H1 (cell line): ENCODE results near the gene HMCN1. TPM values are rescaled to one million over a fixed set of nuclear protein-coding genes. Genes with fewer than 3 reads are reported as not detected.

Experiments
- CTCF ChIA-PET: fragments of 300-600 bp; sonication (Branson Sonifier 250); formaldehyde crosslinking; loops from one replicate; lab custom pipeline; 2021; ENCODE audit not compliant: partially characterized antibody; lab: Charles Lee
- POLR2A ChIA-PET: fragments of 300-600 bp; sonication (Branson Sonifier 250); formaldehyde crosslinking; loops from one replicate; lab custom pipeline; 2021; ENCODE audit warnings: inconsistent platforms; ENCODE audit not compliant: partially characterized antibody; lab: Charles Lee
- DNase-seq, 2 experiments: peaks; one replicate each; pipeline versions ENCODE4 v3.0.0 to v3.0.0-alpha.2; 2010 to 2022; ENCODE audit warnings: low spot score in 2 of 2, low read depth in 1 of 2, mixed read lengths in 1 of 2
- FAIRE-seq: peaks from 2 replicates; lab custom pipeline; 2011; peaks lifted over from hg19 to GRCh38; lab: Jason Lieb, UNC
- H2AFZ ChIP-seq: 2 replicates; pipeline ENCODE4 v1.8.1; 2012; ENCODE audit warnings: low read length, inconsistent platforms
- H2AK5ac ChIP-seq: 2 replicates; pipeline ENCODE4 v1.6.1; 2013; ENCODE audit warnings: low read depth, low read length
- H2BK120ac ChIP-seq: replicated peaks from 2 replicates; pipeline ENCODE3; 2013; ENCODE audit warnings: low read depth, low read length, inconsistent platforms
- H2BK12ac ChIP-seq: 2 replicates; pipeline ENCODE4 v1.6.1; 2013; ENCODE audit warnings: low read depth, low read length
- H2BK15ac ChIP-seq: 2 replicates; pipeline ENCODE4 v1.6.1; 2013; ENCODE audit warnings: low read length
- H2BK20ac ChIP-seq: 2 replicates; pipeline ENCODE4 v1.6.1; 2013; ENCODE audit warnings: low read length
- H2BK5ac ChIP-seq: 2 replicates; pipeline ENCODE4 v1.6.1; 2013; ENCODE audit warnings: low read depth, low read length
- H3K14ac ChIP-seq: 2 replicates; pipeline ENCODE4 v1.6.1; 2013; ENCODE audit warnings: inconsistent platforms; ENCODE audit not compliant: insufficient read length
- H3K18ac ChIP-seq: 2 replicates; pipeline ENCODE4 v1.6.1; 2013; ENCODE audit warnings: low read length; ENCODE audit errors: extremely low read depth
- H3K23ac ChIP-seq: 2 replicates; pipeline ENCODE4 v1.6.1; 2013; ENCODE audit warnings: inconsistent platforms; ENCODE audit not compliant: insufficient read length
- H3K23me2 ChIP-seq: 2 replicates; pipeline ENCODE4 v1.6.1; 2013; ENCODE audit warnings: low read depth, low read length
- H3K27ac ChIP-seq: 2 replicates; pipeline ENCODE4 v1.6.1; 2011; ENCODE audit warnings: low read depth, low read length, inconsistent platforms
- H3K27me3 ChIP-seq, 4 experiments: replicated peaks in 1 of 4; 1 replicate in 1 of 4; 2 replicates in 3 of 4; pipeline versions ENCODE4 v1.6.1 to v1.8.1; 2011 to 2013; ENCODE audit warnings: low read length in 3 of 4, mild to moderate bottlenecking in 3 of 4, inconsistent platforms in 2 of 4, mixed read lengths in 2 of 4, moderate library complexity in 1 of 4; ENCODE audit not compliant: control insufficient read depth in 3 of 4, insufficient read depth in 3 of 4; ENCODE audit errors: extremely low read depth in 1 of 4
- H3K36me3 ChIP-seq, 4 experiments: 2 replicates each; pipeline versions ENCODE4 v1.6.1 to v1.8.1; 2011 to 2013; ENCODE audit warnings: mild to moderate bottlenecking in 4 of 4, low read length in 3 of 4, moderate library complexity in 2 of 4, control low read depth in 1 of 4, inconsistent platforms in 1 of 4; ENCODE audit not compliant: insufficient read depth in 4 of 4, control insufficient read depth in 2 of 4
- H3K4ac ChIP-seq: replicated peaks from 2 replicates; pipeline ENCODE3; 2013; ENCODE audit warnings: low read length, low read depth, mixed read lengths, inconsistent platforms; ENCODE audit not compliant: insufficient read length
- H3K4me1 ChIP-seq, 4 experiments: replicated peaks in 1 of 4; 1 replicate in 1 of 4; 2 replicates in 3 of 4; pipeline versions ENCODE4 v1.6.1 to v1.8.1; 2011 to 2013; ENCODE audit warnings: low read length in 3 of 4, inconsistent platforms in 2 of 4, mixed read lengths in 1 of 4; ENCODE audit not compliant: insufficient read depth in 4 of 4, control insufficient read depth in 3 of 4
- H3K4me2 ChIP-seq, 2 experiments: 2 replicates each; pipeline versions ENCODE4 v1.6.1 to v1.8.1; 2011 to 2013; ENCODE audit warnings: low read depth in 2 of 2, low read length in 2 of 2, control low read depth in 1 of 2, inconsistent platforms in 1 of 2, mild to moderate bottlenecking in 1 of 2; ENCODE audit not compliant: insufficient read depth in 1 of 2
- H3K4me3 ChIP-seq, 4 experiments: fragments of 200-600, 300-600 bp in 1 of 4; sonication (generic), shearing (Covaris generic), sonication (Bioruptor Twin) in 1 of 4; 2 replicates each; pipeline versions ENCODE4 v1.5.1 to v1.8.1; 2011 to 2016; ENCODE audit warnings: low read length in 4 of 4, low read depth in 3 of 4, control low read depth in 2 of 4, inconsistent platforms in 2 of 4, mild to moderate bottlenecking in 2 of 4, mixed read lengths in 1 of 4, moderate library complexity in 1 of 4; ENCODE audit not compliant: insufficient read depth in 2 of 4; ENCODE audit errors: extremely low read depth in 1 of 4
- H3K56ac ChIP-seq: replicated peaks from 2 replicates; pipeline ENCODE3; 2013; ENCODE audit warnings: low read depth, mild to moderate bottlenecking, mixed read lengths, low read length, inconsistent platforms; ENCODE audit not compliant: insufficient read length
- H3K79me1 ChIP-seq: 2 replicates; pipeline ENCODE4 v1.6.1; 2013; ENCODE audit warnings: low read depth, low read length, control low read depth
- H3K79me2 ChIP-seq, 2 experiments: 2 replicates each; pipeline versions ENCODE4 v1.6.1 to v1.8.1; 2012 to 2013; ENCODE audit warnings: low read length in 2 of 2, mild to moderate bottlenecking in 2 of 2, inconsistent platforms in 1 of 2; ENCODE audit not compliant: insufficient read depth in 2 of 2, control insufficient read depth in 1 of 2
- H3K9ac ChIP-seq, 4 experiments: replicated peaks in 1 of 4; 1 replicate in 1 of 4; 2 replicates in 3 of 4; pipeline versions ENCODE4 v1.6.1 to v1.8.1; 2011 to 2013; ENCODE audit warnings: low read depth in 3 of 4, low read length in 3 of 4, control low read depth in 2 of 4, mild to moderate bottlenecking in 2 of 4, moderate library complexity in 2 of 4, inconsistent platforms in 1 of 4; ENCODE audit errors: extremely low read depth in 1 of 4
- H3K9me3 ChIP-seq, 2 experiments: 2 replicates each; pipeline versions ENCODE4 v1.6.1 to v1.8.1; 2012 to 2013; ENCODE audit warnings: mild to moderate bottlenecking in 2 of 2, moderate library complexity in 2 of 2, control low read depth in 1 of 2, inconsistent platforms in 1 of 2, low read depth in 1 of 2, low read length in 1 of 2, mixed read lengths in 1 of 2; ENCODE audit not compliant: insufficient read depth in 2 of 2
- H4K20me1 ChIP-seq, 2 experiments: replicated peaks in 1 of 2; 2 replicates each; pipeline versions ENCODE3 to v1.8.1; 2011 to 2013; ENCODE audit warnings: inconsistent platforms in 2 of 2, low read length in 2 of 2, mild to moderate bottlenecking in 1 of 2; ENCODE audit not compliant: insufficient read depth in 2 of 2, control insufficient read depth in 1 of 2
- H4K5ac ChIP-seq: 2 replicates; pipeline ENCODE4 v1.6.1; 2013; ENCODE audit warnings: low read length, low read depth, mixed read lengths, inconsistent platforms; ENCODE audit not compliant: insufficient read length
- H4K8ac ChIP-seq: 2 replicates; pipeline ENCODE4 v1.8.0; 2013; ENCODE audit warnings: mild to moderate bottlenecking, moderate library complexity, low read length, inconsistent platforms; ENCODE audit not compliant: insufficient read depth; ENCODE audit errors: extremely low read depth
- H4K91ac ChIP-seq: replicated peaks from 2 replicates; pipeline ENCODE3; 2013; ENCODE audit warnings: low read length, mixed read lengths, inconsistent platforms; ENCODE audit not compliant: insufficient read length
- SP1 ChIP-seq: IDR thresholded peaks from 2 replicates; pipeline ENCODE4 v1.6.1; 2011; ENCODE audit warnings: low read depth, low read length
- WGBS, 2 experiments: shearing (Covaris generic) in 1 of 2; methylation state at CpG; one replicate each; pipeline versions ENCODE4 v1.1.6 to v1.1.7; 2013 to 2015; ENCODE audit warnings: low lambda C conversion rate in 2 of 2, mixed read lengths in 2 of 2, inconsistent platforms in 1 of 2, low coverage in 1 of 2, missing lambda C conversion rate in 1 of 2; ENCODE audit not compliant: insufficient replicate concordance in 2 of 2, insufficient coverage in 1 of 2, insufficient read length in 1 of 2; ENCODE audit errors: extremely low coverage in 1 of 2, missing lambda C conversion rate in 1 of 2; 5-methylcytosine and 5-hydroxymethylcytosine counted together
- polyA plus RNA-seq, 7 experiments: library from polyadenylated mRNA; depleted of rRNA in 3 of 7; stranded (reverse) in 5 of 7; unstranded in 2 of 7; fragments of >200 nt in 5 of 7; fragments of 200-250 nt in 2 of 7; gene quantifications; 1 replicate in 5 of 7; 2 replicates in 1 of 7; 4 replicates in 1 of 7; pipeline versions ENCODE4 v1.2.1 to v1.2.3, GENCODE V29; 2011 to 2013; ENCODE audit warnings: missing spikeins in 2 of 7, mixed read lengths in 2 of 7
- total RNA-seq: library from RNA; stranded (reverse); fragmentation: NEBNext Ultra II Directional; extraction: Animal tissue kit (Norgen Biotek cat#: 25700); gene quantifications from 2 replicates; pipeline ENCODE4 v1.2.1, GENCODE V29; 2021

The HMCN1 gene
- total and polyA plus RNA-seq, 2 of the 8 experiments (the other 6 are each of a cell fraction or from before 2014, with no cell fraction given): 13.8 to 14.6 TPM

DNA sequence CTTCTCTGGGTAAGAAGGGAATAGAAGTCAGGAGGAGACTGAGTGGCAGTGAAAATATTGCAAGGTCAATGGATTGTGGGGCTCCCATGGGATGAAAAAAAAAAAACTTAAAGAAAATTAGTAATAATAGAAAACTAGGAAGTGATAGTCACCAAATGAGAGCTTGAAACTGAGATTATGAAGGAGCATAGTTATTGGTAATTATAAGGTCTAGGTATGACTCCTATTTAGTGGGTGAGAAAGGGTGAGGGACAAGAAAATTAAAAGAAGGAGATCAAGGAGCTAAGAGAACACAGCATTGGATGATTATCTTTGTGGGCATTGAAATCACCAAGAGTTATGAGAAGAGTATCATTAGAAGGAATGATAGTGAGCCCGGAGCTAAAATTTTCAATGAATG, 339.5 kb downstream of the HMCN1 start:
- Histone ChIP-seq H3K23me2 (no peaks in the 10 kb centered on the region), H3K27ac (no peak overlapping the region), H2BK5ac (no peak overlapping the region), H3K23ac (no peak overlapping the region), H3K4me1 (no peaks in the 10 kb centered on the region)
- TF ChIP-seq SP1: no peak
- TF ChIP-seq, all 59 proteins: peak for 0
- Histone ChIP-seq H3K79me2 (no peaks in the 10 kb centered on the region), H3K9ac (no peak overlapping the region), H3K79me1 (no peaks in the 10 kb centered on the region), H3K4me2 (no peak overlapping the region), H2AK5ac (no peak overlapping the region), H4K20me1 (no peaks in the 10 kb centered on the region), H3K27me3 (no peaks in the 10 kb centered on the region), H3K56ac (no peak overlapping the region), H4K8ac (no peak overlapping the region), H3K4ac (no peak overlapping the region), H2BK15ac (no peak overlapping the region), H2BK20ac (no peak overlapping the region), H4K5ac (no peak overlapping the region), H2BK12ac (no peak overlapping the region), H3K18ac (no peak overlapping the region), H4K91ac (no peak overlapping the region), H3K36me3 (no peaks in the 10 kb centered on the region), H3K9me3 (no peaks in the 10 kb centered on the region), H3K4me3 (no peak overlapping the region), H3K14ac (no peak overlapping the region), H2AFZ (no peak overlapping the region), H2BK120ac (no peak overlapping the region)
- ChIA-PET POLR2A (no interaction called here), CTCF (interaction anchor here (1.0 kb wide), 1 partner anchor 139 kb away, joined by 5 read pairs; no protein-coding TSS in a partner anchor)
- 90 to 100% methylated on average over 1 of the region's 1 CpG for WGBS, 2 experiments
- no peak for DNase-seq
- no peak for FAIRE-seq
